ENCODE data around the gene TENM4.

TENM4 gene

DNA sequence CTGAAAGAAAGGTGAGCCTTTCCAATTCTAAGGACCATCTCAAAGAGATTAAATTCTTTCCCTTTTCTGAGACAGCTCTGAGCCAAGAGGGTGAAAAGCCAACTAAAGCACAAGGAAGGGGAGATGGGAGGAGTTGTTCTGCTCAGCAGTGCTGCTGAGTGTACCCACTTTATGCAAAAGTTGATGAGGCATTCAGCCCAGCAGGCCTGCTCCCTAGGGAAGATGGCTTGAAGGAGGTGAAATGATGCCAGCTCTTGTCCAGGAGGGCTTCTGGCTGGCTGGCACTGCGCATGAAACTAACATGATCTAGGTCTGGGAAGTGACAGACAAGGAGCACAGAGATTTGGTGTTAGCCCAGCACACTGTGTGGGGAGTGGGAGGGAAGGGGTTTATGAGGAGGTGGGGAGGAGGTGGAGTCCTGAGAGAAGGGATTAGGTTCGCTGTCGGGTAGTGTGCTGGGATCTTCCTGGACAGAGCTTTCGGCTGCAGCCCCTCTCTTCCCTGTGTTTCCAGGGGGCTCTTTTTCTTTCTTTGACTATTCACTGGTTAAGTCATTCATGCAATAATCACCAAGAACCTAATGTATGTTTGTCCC is 640.6 kb downstream of the TENM4 start:
- no peak for DNase-seq (ENCODE audit: low read depth in 1 of 2, low spot score in 1 of 2)

DNA sequence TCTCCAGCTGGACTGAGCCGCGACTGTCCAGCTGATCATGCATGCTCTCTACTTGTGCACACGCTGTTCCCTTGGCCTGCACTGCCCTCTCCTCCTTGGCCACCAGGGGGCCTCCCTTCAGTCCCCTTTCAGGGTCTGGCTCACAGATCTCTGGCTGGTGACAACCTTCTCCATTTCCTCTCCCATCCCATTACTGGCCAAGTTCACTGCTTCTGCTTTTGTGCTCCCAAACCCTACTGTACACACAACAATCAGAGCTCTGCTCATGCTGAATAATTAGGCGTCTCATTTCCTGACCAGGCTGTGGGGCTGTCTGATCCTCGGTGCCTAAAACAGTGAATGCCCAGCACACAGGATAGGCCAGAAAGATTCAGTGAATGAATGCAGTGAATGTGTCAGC is 642.2 kb downstream of the TENM4 start:
- peak in 1 of 2 donors; percentile 1 for DNase-seq (ENCODE audit: low read depth in 1 of 2, low spot score in 1 of 2)

DNA sequence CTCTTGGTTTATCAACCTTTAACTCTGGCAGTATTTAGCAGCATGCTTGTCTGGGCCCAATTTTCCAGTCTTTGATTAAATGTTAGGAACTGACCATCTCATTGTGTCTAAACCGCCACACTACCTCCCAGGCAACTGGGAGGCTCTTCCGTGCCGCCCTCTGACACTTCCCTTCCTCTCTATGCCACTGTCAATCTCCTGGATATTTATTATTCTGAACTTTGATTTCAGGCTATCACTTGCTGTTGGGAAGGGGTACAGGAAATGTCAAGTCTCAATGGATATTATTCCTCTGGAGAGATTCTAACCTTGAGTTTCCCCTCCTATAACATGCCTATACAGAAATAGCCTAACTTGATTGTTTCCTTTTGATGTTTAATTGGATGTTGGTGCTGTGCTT is 643.3 kb downstream of the TENM4 start:
- DNase-seq (ENCODE audit: low read depth in 1 of 2, low spot score in 1 of 2) = no peak

DNA sequence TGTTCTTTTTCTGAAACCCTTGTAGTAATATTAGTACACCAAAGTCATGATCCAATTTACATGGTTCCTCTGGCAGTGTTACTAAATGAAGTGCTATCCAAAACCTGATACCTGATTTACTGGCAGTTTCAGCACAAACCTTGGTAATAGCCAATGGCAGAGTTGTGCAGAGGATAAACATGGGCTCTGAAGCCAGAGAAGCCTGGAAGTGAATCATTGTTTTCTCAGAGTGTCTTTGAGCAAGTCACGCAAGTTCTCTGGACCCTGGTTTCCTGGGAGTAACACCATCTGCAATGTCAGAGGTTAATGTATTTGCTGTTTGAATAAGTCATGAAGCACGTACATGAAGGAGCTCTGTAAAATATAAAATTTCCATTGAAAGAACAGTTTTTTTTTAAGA is 643.9 kb downstream of the TENM4 start:
- no peak for DNase-seq (ENCODE audit: low read depth in 1 of 2, low spot score in 1 of 2)

DNA sequence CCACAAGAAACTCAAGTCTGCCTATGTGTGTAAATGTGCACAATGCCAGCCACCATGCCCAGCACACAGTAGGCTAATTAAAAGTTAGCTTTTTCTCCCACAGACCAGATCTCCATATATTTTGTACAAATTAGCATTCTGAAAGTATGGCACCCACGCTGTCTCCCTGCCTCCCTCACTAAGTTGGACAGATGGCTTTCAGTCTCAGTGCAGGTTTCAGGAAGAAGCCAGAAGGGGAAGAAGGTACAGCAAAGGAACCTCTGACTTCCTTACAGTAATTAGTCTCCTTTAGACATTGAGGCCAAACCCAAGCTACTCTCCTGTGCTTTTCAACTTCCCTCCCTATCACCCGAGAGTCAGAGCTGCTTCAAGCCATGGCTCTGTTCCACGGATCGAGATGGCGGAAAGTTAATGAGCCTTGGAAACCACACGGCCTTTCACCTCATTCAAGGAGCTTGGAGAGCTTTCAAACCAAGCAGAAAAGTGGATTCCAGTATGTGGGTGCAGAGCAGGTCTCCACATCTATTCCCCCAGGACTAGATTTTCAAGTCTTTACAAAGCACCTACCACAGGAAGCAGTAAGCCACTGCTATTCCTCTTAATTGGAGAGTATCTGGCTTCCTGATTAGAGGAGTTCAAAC is 645.1 kb downstream of the TENM4 start:
- DNase-seq (ENCODE audit: low read depth in 1 of 2, low spot score in 1 of 2) = no peak

- DNase-seq (ENCODE audit: low read depth in 1 of 2, low spot score in 1 of 2) = no peak
Observed at GRCh38 chr11:78791964-78792363, 648.9 kb downstream of the TENM4 start.

DNA sequence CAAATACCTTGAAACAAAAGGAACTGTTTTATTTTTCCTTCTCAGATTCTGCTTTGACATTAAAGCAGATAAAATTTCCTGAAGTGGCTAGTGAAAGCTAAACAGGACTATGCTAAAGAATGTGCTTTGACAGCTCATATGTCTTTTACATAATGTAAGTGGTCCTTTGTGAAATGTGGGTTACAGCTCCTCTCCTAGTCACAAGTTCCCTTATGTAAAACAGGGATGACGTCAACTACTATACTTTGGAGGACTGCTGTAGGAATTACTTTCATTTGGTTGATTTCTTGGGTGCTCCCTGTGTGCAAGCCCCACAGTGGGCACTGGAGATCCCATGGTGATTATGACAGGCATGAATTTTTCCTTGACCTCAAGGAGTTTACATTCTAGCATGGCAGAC is 649.6 kb downstream of the TENM4 start:
- no peak for DNase-seq (ENCODE audit: low read depth in 1 of 2, low spot score in 1 of 2)

GRCh38 chr11:78790784-78791183 is 650.0 kb downstream of the TENM4 start:
- no peak for DNase-seq (ENCODE audit: low read depth in 1 of 2, low spot score in 1 of 2)

DNA sequence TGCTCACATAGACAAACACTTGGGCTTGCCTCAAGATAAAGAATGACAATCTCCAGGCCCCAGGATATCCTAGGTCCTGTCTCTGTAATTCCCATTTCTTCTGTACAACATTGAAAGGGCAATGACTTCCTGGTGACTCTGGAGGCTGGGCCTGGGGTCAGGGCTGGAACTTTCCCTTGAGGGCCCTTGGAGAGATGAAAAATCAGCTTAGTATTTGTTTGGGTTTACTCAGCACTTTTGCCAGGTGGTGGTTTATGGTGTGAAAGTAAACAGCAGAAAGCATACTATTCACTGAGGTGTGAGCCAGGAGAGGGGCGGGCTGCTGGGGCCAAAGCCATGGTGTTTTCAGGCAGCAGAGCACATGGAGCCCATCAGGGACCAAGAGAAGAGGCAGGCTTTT is 651.5 kb downstream of the TENM4 start:
- DNase-seq (ENCODE audit: low read depth in 1 of 2, low spot score in 1 of 2) = no peak

GRCh38 chr11:78788533-78788932 is 652.3 kb downstream of the TENM4 start:
- no peak for DNase-seq (ENCODE audit: low read depth in 1 of 2, low spot score in 1 of 2)

- no peak for DNase-seq (ENCODE audit: low read depth in 1 of 2, low spot score in 1 of 2)
Observed at GRCh38 chr11:78787696-78788095, 653.1 kb downstream of the TENM4 start.

GRCh38 chr11:78786746-78787145 is 654.1 kb downstream of the TENM4 start:
- DNase-seq (ENCODE audit: low read depth in 1 of 2, low spot score in 1 of 2) = no peak

DNA sequence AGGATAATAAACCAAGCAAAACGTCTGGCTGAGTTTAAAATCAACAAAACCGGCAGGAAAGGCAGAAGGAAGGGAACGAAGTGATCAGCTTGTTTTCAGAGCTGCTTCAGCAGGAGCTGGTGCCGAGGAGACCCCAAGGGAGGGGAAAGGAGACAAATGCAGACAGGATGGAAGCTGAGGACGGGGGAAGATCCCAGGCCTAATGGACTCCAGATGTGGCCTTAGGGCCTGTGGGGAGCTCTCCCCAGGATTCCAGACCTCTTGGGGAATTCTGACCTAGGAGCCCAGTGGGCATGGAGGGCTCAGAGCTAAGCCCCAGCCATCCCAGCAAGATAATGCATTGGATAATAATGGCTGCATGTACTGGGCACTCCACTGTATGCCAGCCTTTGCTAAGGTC is 654.7 kb downstream of the TENM4 start:
- no peak for DNase-seq (ENCODE audit: low read depth in 1 of 2, low spot score in 1 of 2)

DNA sequence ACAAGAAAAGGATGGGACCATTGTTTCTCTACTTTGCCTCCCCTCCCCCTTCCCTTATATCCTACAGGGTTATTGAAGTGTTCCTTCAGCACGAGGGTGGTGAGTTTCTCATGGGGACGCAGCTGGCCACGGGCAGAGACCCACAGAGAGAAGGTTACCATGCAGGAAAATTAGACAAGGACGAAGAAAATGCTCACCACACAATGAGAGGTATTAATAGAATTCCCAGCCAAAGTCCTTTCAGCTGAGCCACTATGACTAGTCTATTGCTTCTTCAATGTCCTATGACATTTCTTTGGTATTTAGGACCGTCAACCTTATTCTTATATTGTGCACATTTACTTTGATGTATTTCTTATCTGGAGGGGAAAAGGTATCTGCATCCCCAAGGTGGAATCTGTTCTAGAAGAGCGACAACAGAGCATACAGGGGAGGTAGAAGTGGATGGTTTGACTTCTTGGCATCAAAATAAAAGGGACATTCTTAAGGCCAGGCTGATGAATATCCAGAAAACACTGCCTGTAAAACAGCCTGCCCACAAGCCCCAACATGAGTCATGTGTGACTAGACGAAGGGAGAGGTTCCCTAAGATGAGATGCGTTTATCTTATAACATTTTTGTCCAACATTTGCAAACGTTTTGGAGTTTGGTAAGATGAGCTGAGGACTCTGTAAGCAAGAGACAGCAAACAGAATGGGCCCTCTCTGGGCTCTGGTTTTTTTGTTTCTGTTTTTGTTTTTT is 656.3 kb downstream of the TENM4 start:
- no peak for DNase-seq (ENCODE audit: low read depth in 1 of 2, low spot score in 1 of 2)

- no peak for DNase-seq (ENCODE audit: low read depth in 1 of 2, low spot score in 1 of 2)
Observed at GRCh38 chr11:78783846-78784245, 657.0 kb downstream of the TENM4 start.

- no peak for DNase-seq (ENCODE audit: low read depth in 1 of 2, low spot score in 1 of 2)
Observed at GRCh38 chr11:78783301-78783700, 657.5 kb downstream of the TENM4 start.

GRCh38 chr11:78782725-78783124 is 658.1 kb downstream of the TENM4 start:
- DNase-seq (ENCODE audit: low read depth in 1 of 2, low spot score in 1 of 2) = no peak

DNA sequence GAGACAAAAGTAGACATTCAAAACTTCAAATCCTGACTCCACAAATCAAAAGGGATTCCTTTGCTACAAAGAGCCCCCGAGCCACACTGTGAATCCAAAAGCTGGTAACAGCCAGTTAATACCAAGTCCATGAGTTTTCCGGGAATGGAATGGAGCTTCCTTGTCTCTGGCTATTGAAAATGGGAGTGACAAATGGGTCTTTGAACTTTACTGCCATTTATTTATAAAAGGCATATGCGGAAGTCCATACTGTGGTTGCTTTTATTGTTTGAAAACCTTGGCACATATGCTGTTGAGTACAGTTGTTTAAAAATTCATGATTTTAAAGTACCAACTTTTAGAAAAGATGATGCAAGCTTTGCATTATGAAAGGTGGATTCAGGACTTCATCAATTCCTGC is 659.9 kb downstream of the TENM4 start:
- no peak for DNase-seq (ENCODE audit: low read depth in 1 of 2, low spot score in 1 of 2)

- no peak for DNase-seq (ENCODE audit: low read depth in 1 of 2, low spot score in 1 of 2)
Observed at GRCh38 chr11:78773492-78773891, 667.3 kb downstream of the TENM4 start.

DNA sequence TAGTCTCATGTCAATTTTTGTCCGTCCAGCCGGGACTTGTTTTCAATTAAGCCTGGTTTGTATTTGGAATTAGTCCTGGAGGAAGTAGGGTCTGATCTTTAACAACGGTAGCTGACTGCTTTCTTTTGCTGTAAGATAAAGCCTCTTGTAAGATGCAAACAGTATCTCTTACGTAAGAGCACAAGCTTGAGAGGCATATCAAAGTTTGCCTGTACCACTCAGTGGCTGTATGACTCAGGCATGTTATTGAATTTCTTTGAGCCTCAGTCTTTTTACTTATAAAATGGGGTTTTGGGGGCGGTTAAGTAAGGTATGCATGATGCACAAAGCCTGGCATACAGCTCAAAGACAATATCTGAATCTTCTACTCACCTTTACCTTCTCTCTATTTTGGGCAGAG is 667.8 kb downstream of the TENM4 start:
- DNase-seq (ENCODE audit: low read depth in 1 of 2, low spot score in 1 of 2) = no peak

DNA sequence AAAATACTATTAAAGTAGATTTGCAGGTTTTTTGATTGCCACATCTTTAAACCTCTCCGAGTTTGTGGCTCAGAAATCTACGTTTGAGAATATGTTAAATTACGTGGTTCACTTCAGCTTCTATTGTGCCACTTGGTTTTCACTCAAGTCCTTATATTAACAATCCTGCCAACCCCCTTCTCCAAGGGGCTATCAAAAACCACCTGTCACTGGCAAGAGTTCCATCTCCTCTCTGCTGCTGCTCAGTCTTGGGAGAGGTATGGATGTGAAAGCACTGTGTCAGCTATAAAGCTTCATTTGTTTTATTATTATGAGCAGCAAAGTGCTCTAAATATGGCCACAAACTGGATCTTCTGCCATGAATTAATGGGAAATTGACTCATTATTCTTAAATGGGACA is 668.6 kb downstream of the TENM4 start:
- no peak for DNase-seq (ENCODE audit: low read depth in 1 of 2, low spot score in 1 of 2)

- DNase-seq (ENCODE audit: low read depth in 1 of 2, low spot score in 1 of 2) = no peak
Observed at GRCh38 chr11:78770931-78771330, 669.9 kb downstream of the TENM4 start.

GRCh38 chr11:78768971-78769370 is 671.9 kb downstream of the TENM4 start:
- DNase-seq (ENCODE audit: low read depth in 1 of 2, low spot score in 1 of 2) = no peak

Measured in activated CD4-positive, alpha-beta T cell treated with anti-CD3 and anti-CD28 coated beads, Interleukin-2, amount 50 U/mL, for 24 hours (primary cell).